Activated naive CD4-positive, alpha-beta T cell treated with anti-CD3 and anti-CD28 coated beads, Interleukin-2, amount 50 U/mL, for 72 hours (primary cell): ENCODE measurements around the gene PCDH10. TPM values are rescaled to one million over a fixed set of nuclear protein-coding genes. Genes with fewer than 3 reads are reported as not detected.

Source experiments
- ATAC-seq, 2 donors: fragments of 150-1000 bp; cut with Tn5 transposase; 2 replicates each; pipeline ENCODE4 v1.10.0; 2021; ENCODE audit warnings: mild to moderate bottlenecking in 2 of 2, moderate library complexity in 2 of 2
- DNase-seq, 2 donors: peaks; one replicate each; pipeline ENCODE4 v3.0.0; 2021 to 2022; ENCODE audit warnings: low spot score in 2 of 2
- H3K27ac Mint-ChIP-seq, 2 donors: one replicate each; pipeline ENCODE4 v1.8.0; 2022; ENCODE audit warnings: mild to moderate bottlenecking in 2 of 2, mixed read lengths in 2 of 2
- H3K36me3 Mint-ChIP-seq, 2 donors: one replicate each; pipeline ENCODE4 v1.8.0; 2022; ENCODE audit warnings: mixed read lengths in 2 of 2
- H3K9me3 Mint-ChIP-seq, 2 donors: one replicate each; pipeline ENCODE4 v1.8.0; 2022; ENCODE audit warnings: mixed read lengths in 2 of 2
- total RNA-seq, 2 donors: library from RNA; stranded (reverse); gene quantifications; one replicate each; pipeline ENCODE4 v1.2.3, GENCODE V29; 2022

PCDH10 gene
- total RNA-seq, result not detected

GRCh38 chr4:133148690-133149363, at the start of gene PCDH10:
Gene PCDH10, plus strand, starts transcription at chr4:133149294. Its CDS starts 847 bp downstream, at chr4:133150141.
- ATAC-seq, result peak; percentile 53 to 82
- peak within 1 kb of the TSS in 1 of 2 donors; percentile 79 for H3K27ac Mint-ChIP-seq
- DNase-seq, result no peak
- H3K36me3 Mint-ChIP-seq, result peaks cover 27 to 46% of the 10 kb centered on the region in 2 donors
- H3K9me3 Mint-ChIP-seq, result peaks cover 0 to 12% of the 10 kb centered on the region in 2 donors

- no peak for ATAC-seq
- DNase-seq, result no peak
- Mint-ChIP-seq H3K9me3 (peaks cover 0 to 4% of the 10 kb centered on the region in 2 donors), H3K36me3 (no peaks in the 10 kb centered on the region), H3K27ac (no peak overlapping the region)
Observed at GRCh38 chr4:133102043-133102442, 47.1 kb upstream of the PCDH10 start.

GRCh38 chr4:133102612-133103409, 46.3 kb upstream of the PCDH10 start:
- Mint-ChIP-seq H3K9me3 (peaks cover 0 to 4% of the 10 kb centered on the region in 2 donors), H3K36me3 (no peaks in the 10 kb centered on the region), H3K27ac (no peak overlapping the region)
- ATAC-seq (no peak), DNase-seq (no peak)

- no peak for ATAC-seq
- no peaks in the 10 kb centered on the region for H3K36me3 Mint-ChIP-seq
- no peak for DNase-seq
- no peak overlapping the region for H3K27ac Mint-ChIP-seq
- peaks cover 3 to 6% of the 10 kb centered on the region in 2 donors for H3K9me3 Mint-ChIP-seq
Observed at GRCh38 chr4:133112641-133113040, 36.5 kb upstream of the PCDH10 start.

- ATAC-seq (no peak), DNase-seq (no peak)
- Mint-ChIP-seq H3K27ac (no peak overlapping the region), H3K9me3 (peaks cover 8 to 15% of the 10 kb centered on the region in 2 donors), H3K36me3 (no peaks in the 10 kb centered on the region)
Observed at GRCh38 chr4:133124746-133125145, 24.3 kb upstream of the PCDH10 start.

- no peaks in the 10 kb centered on the region for H3K36me3 Mint-ChIP-seq
- no peak overlapping the region for H3K27ac Mint-ChIP-seq
- DNase-seq, result no peak
- ATAC-seq, result no peak
- H3K9me3 Mint-ChIP-seq, result peaks cover 8 to 23% of the 10 kb centered on the region in 2 donors
Observed at GRCh38 chr4:133127500-133127899, 21.6 kb upstream of the PCDH10 start.

- no peaks in the 10 kb centered on the region for H3K36me3 Mint-ChIP-seq
Observed at GRCh38 chr4:133129237-133129636, 19.9 kb upstream of the PCDH10 start.

GRCh38 chr4:133130171-133130570, 18.9 kb upstream of the PCDH10 start:
- Mint-ChIP-seq H3K9me3 (peaks cover 5 to 17% of the 10 kb centered on the region in 2 donors), H3K27ac (no peak overlapping the region), H3K36me3 (no peaks in the 10 kb centered on the region)
- ATAC-seq (no peak), DNase-seq (no peak)

More at GRCh38 chr4:133129237-133129636, 19.9 kb upstream of the PCDH10 start:
- H3K9me3 Mint-ChIP-seq, result peaks cover 8 to 18% of the 10 kb centered on the region in 2 donors
- ATAC-seq, result no peak
- DNase-seq, result no peak
- no peak overlapping the region for H3K27ac Mint-ChIP-seq

GRCh38 chr4:133131829-133132460, 17.1 kb upstream of the PCDH10 start:
- ATAC-seq (no peak), DNase-seq (no peak)
- Mint-ChIP-seq H3K36me3 (no peaks in the 10 kb centered on the region), H3K27ac (no peak overlapping the region), H3K9me3 (peaks cover 0 to 12% of the 10 kb centered on the region in 2 donors)

GRCh38 chr4:133136833-133137232, 12.3 kb upstream of the PCDH10 start:
- no peak for ATAC-seq
- Mint-ChIP-seq H3K9me3 (no peaks in the 10 kb centered on the region), H3K27ac (no peak overlapping the region), H3K36me3 (no peaks in the 10 kb centered on the region)
- no peak for DNase-seq

- DNase-seq, result no peak
- no peaks in the 10 kb centered on the region for H3K9me3 Mint-ChIP-seq
- no peak overlapping the region for H3K27ac Mint-ChIP-seq
- ATAC-seq, result no peak
- no peaks in the 10 kb centered on the region for H3K36me3 Mint-ChIP-seq
Observed at GRCh38 chr4:133137571-133137970, 11.5 kb upstream of the PCDH10 start.

GRCh38 chr4:133143775-133144430, 5.2 kb upstream of the PCDH10 start:
- H3K9me3 Mint-ChIP-seq, result no peaks in the 10 kb centered on the region
- no peak overlapping the region for H3K27ac Mint-ChIP-seq
- DNase-seq, result no peak
- peaks cover 9 to 19% of the 10 kb centered on the region in 2 donors for H3K36me3 Mint-ChIP-seq
- no peak for ATAC-seq

- Mint-ChIP-seq H3K36me3 (peaks cover 19 to 28% of the 10 kb centered on the region in 2 donors), H3K27ac (no peak overlapping the region), H3K9me3 (peaks cover 0 to 7% of the 10 kb centered on the region in 2 donors)
- no peak for ATAC-seq
- no peak for DNase-seq
Observed at GRCh38 chr4:133145241-133145640, 3.9 kb upstream of the PCDH10 start.

GRCh38 chr4:133145758-133146573, 3.1 kb upstream of the PCDH10 start:
- no peak for DNase-seq
- Mint-ChIP-seq H3K36me3 (peaks cover 19 to 31% of the 10 kb centered on the region in 2 donors), H3K27ac (no peak overlapping the region), H3K9me3 (peaks cover 0 to 7% of the 10 kb centered on the region in 2 donors)
- no peak for ATAC-seq

- H3K36me3 Mint-ChIP-seq, result peaks cover 19 to 37% of the 10 kb centered on the region in 2 donors
- DNase-seq (no peak), ATAC-seq (peak in 1 of 2 donors; percentile 44)
- peaks cover 0 to 7% of the 10 kb centered on the region in 2 donors for H3K9me3 Mint-ChIP-seq
- H3K27ac Mint-ChIP-seq, result peak overlapping the region in 1 of 2 donors; percentile 29
Observed at GRCh38 chr4:133146574-133147241, 2.4 kb upstream of the PCDH10 start.
